NK-92 treated with Interleukin-12 subunit alpha and Interleukin-12 subunit beta, amount 100 ng/mL, for 24 hours (cell line): ENCODE results near the gene COPS6.

Experiments
- DNase-seq: peaks from one replicate; lab custom pipeline; 2025; lab: John Stamatoyannopoulos, UW

COPS6 gene

DNA sequence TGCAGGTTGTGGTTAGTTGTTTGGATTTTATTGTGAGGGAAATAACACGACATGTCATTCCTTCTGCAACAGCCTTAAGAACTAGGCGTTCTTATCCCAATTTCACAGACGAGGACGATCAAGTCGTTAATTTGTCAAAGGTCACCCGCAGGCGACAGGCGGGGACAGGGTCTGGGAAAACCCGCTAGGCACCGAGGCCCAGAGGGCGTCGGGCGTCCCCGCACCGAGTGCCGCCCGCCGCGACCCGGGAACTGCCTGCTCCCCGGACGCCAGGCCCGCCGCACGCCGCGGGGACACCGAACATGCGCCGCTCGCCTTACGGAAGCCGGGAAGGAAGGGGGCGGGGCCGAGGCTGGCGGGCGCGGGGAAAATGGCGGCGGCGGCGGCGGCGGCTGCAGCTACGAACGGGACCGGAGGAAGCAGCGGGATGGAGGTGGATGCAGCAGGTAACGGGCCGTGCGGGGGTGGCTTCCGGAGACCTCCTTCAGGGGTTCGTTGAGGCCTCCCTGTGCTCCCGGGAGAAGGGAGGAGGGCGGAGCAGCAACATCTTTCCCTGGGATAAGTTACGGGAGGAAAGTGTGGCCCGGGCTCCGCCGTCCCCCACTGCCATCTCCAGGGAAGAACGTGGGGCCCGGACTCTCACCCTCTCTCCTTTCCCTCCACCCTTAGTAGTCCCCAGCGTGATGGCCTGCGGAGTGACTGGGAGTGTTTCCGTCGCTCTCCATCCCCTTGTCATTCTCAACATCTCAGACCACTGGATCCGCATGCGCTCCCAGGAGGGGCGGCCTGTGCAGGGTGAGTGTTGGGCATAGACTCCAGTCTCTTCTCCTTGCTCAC lies at the start of gene COPS6:
Gene COPS6, plus strand, starts transcription at position 349 of the 837 bp plus-strand sequence. Its CDS starts 22 bp downstream, at position 371.
- DNase-seq, result peak; percentile 79

- no peak for DNase-seq
Observed at GRCh38 chr7:100040575-100040974, 48.2 kb upstream of the COPS6 start.

DNA sequence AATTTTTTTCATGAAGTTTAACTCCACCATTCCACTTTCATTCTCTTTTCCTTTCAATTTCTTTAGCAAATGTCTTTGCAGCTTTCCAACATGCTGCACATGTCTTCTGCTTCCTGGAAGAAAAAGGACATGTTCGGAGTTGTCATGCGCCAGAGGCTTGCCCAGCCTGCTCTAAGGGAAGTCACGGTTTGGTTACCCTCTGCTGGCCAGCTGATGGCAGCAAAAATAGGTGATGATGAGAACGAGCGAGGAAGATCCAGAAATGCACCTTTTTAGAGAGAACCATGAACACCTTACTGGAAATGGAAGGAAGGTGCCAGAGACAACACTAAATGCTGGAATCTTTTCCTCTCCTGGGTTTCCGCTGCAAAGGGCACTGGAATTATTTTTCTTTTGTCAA lies 44.1 kb upstream of the COPS6 start:
- DNase-seq, result no peak

- no peak for DNase-seq
Observed at GRCh38 chr7:100048680-100049079, 40.1 kb upstream of the COPS6 start.

GRCh38 chr7:100049441-100050291 lies 39.1 kb upstream of the COPS6 start, which contains the start of gene ZSCAN21:
Gene ZSCAN21, plus strand, starts transcription at chr7:100049774. Its CDS starts 7,233 bp downstream, at chr7:100057007.
- DNase-seq, result peak; percentile 82

- DNase-seq, result no peak
Observed at GRCh38 chr7:100051611-100052010, 37.2 kb upstream of the COPS6 start.

GRCh38 chr7:100053215-100053614 lies 35.6 kb upstream of the COPS6 start:
- DNase-seq, result no peak

DNA sequence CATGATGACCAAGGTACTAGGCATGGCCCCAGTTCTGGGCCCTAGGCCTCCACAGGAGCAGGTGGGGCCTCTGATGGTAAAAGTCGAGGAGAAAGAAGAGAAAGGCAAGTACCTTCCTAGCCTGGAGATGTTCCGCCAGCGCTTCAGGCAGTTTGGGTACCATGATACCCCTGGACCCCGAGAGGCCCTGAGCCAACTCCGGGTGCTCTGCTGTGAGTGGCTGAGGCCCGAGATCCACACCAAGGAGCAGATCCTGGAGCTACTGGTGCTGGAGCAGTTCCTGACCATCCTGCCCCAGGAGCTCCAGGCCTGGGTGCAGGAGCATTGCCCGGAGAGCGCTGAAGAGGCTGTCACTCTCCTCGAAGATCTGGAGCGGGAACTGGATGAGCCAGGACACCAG lies 31.8 kb upstream of the COPS6 start:
- no peak for DNase-seq

DNA sequence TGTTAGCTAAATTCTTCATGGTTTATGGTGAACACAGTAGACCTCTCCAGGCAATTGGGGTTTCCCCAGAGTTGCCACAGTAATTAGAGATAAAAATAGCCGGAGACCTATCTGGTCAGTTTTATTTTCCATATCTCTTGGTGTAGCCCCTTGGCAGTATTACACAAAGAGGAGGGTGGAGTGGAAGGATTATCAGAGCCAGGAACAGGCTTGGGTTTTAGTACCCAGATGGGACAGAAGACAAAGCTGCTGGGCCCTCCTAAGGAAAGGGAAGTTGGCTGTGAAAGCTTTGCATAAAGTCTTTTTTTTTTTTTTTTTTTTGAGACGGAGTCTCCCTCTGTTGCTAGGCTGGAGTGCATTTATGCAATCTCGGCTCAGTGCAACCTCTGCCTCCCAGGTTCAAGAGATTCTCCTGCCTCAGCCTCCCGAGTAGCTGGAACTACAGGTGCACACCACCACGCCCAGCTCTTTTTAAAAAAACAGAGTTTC lies 29.5 kb upstream of the COPS6 start:
- DNase-seq, result no peak

GRCh38 chr7:100061518-100062193 lies 27.1 kb upstream of the COPS6 start:
- DNase-seq, result no peak

GRCh38 chr7:100063376-100063775 lies 25.4 kb upstream of the COPS6 start:
- no peak for DNase-seq

DNA sequence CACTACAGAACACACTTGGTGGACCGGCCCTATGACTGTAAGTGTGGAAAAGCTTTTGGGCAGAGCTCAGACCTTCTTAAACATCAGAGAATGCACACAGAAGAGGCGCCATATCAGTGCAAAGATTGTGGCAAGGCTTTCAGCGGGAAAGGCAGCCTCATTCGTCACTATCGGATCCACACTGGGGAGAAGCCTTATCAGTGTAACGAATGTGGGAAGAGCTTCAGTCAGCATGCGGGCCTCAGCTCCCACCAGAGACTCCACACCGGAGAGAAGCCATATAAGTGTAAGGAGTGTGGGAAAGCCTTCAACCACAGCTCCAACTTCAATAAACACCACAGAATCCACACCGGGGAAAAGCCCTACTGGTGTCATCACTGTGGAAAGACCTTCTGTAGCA lies 24.6 kb upstream of the COPS6 start:
- no peak for DNase-seq

DNA sequence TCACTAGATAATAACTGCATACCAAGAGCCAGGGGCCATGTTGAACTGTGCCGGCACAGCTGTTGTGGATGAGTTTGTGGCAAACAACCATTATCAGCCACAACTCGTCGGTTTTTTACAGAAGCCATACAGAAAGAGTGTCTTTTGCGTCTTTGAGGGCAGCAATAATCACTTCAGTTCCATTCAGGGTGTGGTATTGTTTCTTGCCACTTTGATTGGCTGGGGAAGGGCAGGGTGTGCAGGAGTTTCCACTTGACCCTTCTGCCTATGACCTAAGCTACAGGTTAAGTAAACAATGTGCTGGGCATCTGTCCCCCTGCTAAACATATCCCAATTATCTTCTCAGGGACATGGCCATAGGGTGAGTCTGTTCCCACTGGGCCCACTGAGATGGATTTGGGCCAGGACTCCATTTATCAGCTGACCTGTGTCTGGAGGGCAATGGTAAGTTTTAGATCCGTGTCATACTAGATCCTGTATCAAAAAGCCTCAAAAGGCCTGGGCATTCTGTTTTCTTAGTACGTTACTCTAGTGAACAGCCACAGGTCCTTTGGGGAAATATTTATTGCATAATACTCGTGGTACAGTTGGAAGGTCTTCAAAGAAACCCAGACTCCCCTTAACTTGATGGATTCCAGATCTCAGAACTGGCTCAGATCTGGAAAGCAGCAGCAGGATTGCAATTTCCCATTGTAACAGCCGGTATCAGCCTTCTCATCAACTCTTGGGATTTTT lies 23.1 kb upstream of the COPS6 start:
- DNase-seq, result no peak

DNA sequence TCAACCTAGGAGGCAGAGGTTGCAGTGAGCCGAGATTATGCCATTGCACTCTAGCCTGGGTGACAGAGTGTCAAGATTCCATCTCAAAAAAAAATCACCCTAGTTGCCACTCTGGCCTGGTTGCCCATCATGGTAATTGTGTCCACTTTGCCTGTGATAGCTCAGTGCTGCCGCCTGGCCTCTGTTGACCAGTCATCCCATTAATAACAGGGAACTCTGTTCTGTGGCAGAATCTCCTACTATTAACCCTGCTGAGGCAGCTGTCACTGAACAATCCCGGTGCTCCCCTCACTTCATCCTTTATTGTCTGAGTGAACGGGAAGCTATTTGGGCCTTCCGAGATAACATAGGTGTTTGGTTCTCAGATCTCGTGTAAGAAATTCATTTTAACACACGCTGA lies 21.8 kb upstream of the COPS6 start:
- no peak for DNase-seq

DNA sequence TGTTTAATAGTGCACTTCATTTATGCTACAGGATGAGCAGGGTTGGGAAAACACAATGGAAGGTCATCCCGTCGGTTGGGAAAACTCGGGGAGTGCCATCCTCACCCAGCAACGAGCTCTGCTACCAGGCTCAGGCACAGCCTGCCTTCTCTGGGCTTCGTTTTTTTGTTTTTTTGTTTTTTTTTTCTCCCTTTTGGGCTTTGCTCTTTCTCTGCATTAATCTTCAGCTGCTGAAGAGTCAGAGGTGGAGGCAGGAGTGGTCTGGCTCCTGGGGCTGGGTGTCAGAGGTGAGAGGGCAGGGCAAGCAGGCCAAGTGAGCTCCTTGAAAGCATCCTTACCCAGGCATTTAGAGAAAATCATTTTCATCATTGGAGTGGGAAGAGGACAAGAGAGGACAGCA lies 18.8 kb upstream of the COPS6 start:
- DNase-seq, result no peak

DNA sequence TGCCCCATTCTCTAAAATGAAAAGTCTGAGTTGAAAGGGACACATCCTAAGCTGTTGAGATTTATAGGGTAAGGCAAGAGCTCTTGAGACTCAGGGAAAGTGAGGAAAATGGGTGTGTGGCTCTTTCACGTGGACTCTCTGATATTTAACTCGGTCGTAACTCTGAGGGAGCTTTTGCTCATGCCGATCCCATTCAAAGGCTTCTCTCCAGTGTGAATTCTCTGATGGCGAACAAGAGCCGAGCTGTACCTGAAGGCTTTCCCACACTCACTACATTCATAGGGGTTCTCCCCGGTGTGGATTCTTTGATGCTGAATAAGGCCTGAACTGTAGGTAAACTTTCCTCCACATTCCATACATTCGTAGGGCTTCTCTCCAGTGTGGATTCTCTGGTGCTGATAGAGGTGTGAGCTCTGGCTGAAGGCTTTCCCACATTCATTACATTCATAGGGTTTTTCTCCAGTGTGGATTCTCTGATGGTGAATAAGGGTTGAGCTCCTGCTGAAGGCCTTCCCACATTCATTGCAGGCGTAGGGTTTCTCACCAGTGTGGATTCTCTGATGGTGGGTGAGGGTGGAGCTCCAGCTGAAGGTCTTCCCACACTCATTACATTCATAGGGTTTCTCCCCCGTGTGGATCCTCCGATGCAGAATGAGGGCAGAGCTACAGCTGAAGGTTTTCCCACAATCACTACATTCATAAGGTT lies 17.6 kb upstream of the COPS6 start:
- no peak for DNase-seq

DNA sequence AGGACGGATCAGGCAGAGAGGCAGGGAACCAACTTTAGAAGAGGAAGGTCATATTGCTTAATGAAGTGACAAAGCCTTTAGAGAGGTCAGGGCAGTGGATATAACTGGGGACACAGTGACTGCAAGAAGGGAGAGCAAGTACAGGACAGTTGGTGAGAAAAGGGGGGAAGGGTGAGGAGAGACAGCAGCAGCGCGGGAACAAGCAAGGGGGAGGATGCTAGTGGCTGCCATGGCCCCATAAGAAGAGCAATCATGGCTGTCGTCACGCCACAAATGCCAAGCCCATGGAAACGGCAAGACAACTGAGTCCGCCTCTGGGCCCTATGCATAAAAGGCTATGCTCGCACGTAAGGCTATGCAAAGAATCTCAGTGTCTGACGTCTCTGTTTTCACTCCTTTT lies 16.3 kb upstream of the COPS6 start:
- DNase-seq, result no peak

DNA sequence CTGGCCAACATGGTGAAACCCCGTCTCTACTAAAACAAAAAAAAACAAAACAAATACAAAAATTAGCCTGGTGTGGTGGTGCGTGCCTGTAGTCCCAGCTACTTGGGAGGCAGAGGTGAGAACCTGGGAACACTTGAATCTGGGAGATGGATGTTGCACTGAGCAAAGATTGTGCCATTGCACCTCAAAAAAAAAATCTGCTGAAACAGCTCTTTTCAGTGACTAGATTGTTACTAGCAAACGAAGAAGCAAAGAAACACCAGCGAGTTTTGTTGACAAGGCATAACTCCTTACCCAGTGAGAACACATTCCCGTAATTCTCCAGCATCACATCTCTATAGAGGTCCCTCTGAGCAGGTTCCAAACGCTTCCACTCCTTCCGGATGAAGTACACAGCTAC lies 13.9 kb upstream of the COPS6 start:
- DNase-seq, result no peak

DNA sequence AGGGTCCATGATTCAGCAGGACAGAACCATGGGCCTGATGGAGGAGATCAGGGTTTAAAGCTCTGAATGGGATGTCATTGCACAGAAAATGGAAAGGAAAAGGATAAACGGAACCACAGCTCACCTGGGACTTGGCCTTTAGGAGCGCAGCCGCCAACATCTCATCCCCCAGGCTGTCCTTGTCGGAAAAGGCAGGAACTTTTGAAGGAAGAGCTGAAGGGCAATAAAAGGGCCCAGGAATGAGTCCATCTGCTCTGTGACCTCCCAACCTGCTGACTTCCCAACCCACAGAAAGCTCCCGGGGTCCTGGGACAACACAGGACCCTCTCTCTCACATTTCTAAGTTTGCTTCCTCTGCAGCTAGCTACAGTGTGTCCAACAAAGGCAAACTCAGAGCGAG lies 13.4 kb upstream of the COPS6 start:
- no peak for DNase-seq

- DNase-seq, result no peak
Observed at GRCh38 chr7:100077205-100077604, 11.6 kb upstream of the COPS6 start.

DNA sequence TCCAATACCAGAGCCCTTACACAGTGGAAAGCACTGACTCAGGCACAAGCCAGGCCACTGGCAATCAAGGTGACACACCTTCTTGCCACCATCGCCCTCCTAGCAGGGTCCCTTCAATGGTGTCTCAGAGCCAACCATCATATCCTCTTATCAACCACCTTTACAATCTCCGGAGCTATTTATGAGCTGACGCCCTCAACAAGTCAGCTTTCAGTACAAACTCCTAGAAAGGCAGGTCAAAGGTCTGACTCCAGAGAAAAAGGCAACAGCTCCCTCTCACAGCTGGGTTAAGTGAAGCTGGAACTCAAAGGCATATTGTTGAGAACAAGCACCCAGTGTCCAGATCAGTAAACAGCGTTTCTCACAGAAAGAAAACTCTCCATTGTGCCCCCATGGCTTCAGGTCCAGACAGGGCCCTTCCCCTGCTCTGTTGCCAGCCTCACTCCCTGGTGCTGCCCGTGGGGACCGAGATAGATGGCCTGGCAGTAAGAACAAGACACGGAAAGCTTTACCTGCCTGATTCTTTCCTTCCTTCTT lies 9.7 kb upstream of the COPS6 start:
- DNase-seq, result no peak
